Transverse colon (tissue), 4 donors: ENCODE measurements around the gene PCSK6. TPM values are rescaled to one million over a fixed set of nuclear protein-coding genes. Genes with fewer than 3 reads are reported as not detected.

ENCODE experiments used
- DNase-seq: peaks from one replicate; pipeline ENCODE4 v3.0.0-alpha.2; 2019
- H3K27ac ChIP-seq, 4 donors: fragments of 200-600 bp; sonication (generic); 2 replicates each; pipeline ENCODE4 v1.5.1; 2016 to 2018; ENCODE audit warnings: inconsistent platforms in 4 of 4
- H3K27me3 ChIP-seq: fragments of 200-600 bp; sonication (generic); 2 replicates; pipeline ENCODE4 v1.5.1; 2017; ENCODE audit warnings: inconsistent platforms
- H3K36me3 ChIP-seq, 4 donors: fragments of 200-600 bp; sonication (generic); 2 replicates each; pipeline ENCODE4 v1.5.1; 2017 to 2019; ENCODE audit warnings: inconsistent platforms in 4 of 4
- H3K4me1 ChIP-seq, 4 donors: fragments of 200-600 bp; sonication (generic); 2 replicates each; pipeline ENCODE4 v1.5.1; 2017 to 2020; ENCODE audit warnings: inconsistent platforms in 4 of 4
- H3K4me3 ChIP-seq, 4 donors: fragments of 200-600 bp; sonication (generic); 1 replicate in 1 of 4; 2 replicates in 3 of 4; pipeline versions ENCODE4 v1.5.1 to v1.6.1; 2017 to 2019; ENCODE audit warnings: inconsistent platforms in 4 of 4
- H3K9me3 ChIP-seq, 2 donors: fragments of 200-600 bp; sonication (generic); 2 replicates each; pipeline ENCODE4 v1.5.1; 2017 to 2019; ENCODE audit warnings: inconsistent platforms in 2 of 2
- CTCF ChIP-seq, 5 experiments: fragments of 200-600 bp in 3 of 5; fragments of 450-650 bp in 2 of 5; sonication (generic) in 3 of 5; IDR thresholded peaks; 1 replicate in 2 of 5; 2 replicates in 3 of 5; pipeline ENCODE4 v1.5.1; 2016 to 2017; ENCODE audit warnings: antibody characterized with exemption in 5 of 5, inconsistent platforms in 3 of 5, mild to moderate bottlenecking in 2 of 5, moderate library complexity in 1 of 5
- EP300 ChIP-seq: sonication (generic); formaldehyde crosslinking; IDR thresholded peaks from one replicate; pipeline ENCODE4 v1.6.1; 2017; ENCODE audit warnings: antibody characterized with exemption, low read depth
- POLR2A ChIP-seq: fragments of 450-650 bp; IDR thresholded peaks from one replicate; pipeline ENCODE4 v1.6.1; 2016; ENCODE audit warnings: antibody characterized with exemption, mild to moderate bottlenecking, moderate library complexity
- POLR2AphosphoS5 ChIP-seq, 3 donors: sonication (generic); formaldehyde crosslinking; IDR thresholded peaks; one replicate each; pipeline ENCODE4 v1.6.1; 2016; ENCODE audit warnings: antibody characterized with exemption in 3 of 3
- WGBS, 2 donors: methylation state at CpG; one replicate each; pipeline ENCODE4 v1.1.5; 2018; ENCODE audit warnings: low coverage in 1 of 2; 5-methylcytosine and 5-hydroxymethylcytosine counted together
- in situ Hi-C, 4 donors: fragments of 200-750 bp; cut with MboI; loops; one replicate each; pipeline versions ENCODE4 v1.15.0 to v1.15.1; 2017; ENCODE audit warnings: low sequenced_read_pairs in 3 of 4, low pct_ligation_motif_present in 1 of 4, low pct_unique_long_range_greater_than_20kb in 1 of 4
- intact Hi-C: fragments of 100-400 bp; cut with DNase I; formaldehyde crosslinking; loops from one replicate; pipeline ENCODE4 v1.15.1; 2023; ENCODE audit warnings: low total_unique reads
- total RNA-seq, 4 donors: library from RNA; depleted of rRNA; stranded (reverse); fragments of >200 nt; gene quantifications; one replicate each; pipeline ENCODE4 v1.1.0, GENCODE V29; 2016

Gene PCSK6
- total RNA-seq, 4 donors from 2014 or later = 20.3 to 119 (median 49.7) TPM

GRCh38 chr15:101398247-101398646 lies 91.3 kb downstream of the PCSK6 start:
- Histone ChIP-seq H3K4me1 (no peaks in the 10 kb centered on the region), H3K27ac (no peak overlapping the region), H3K9me3 (no peaks in the 10 kb centered on the region), H3K4me3 (no peak overlapping the region), H3K27me3 (no peaks in the 10 kb centered on the region), H3K36me3 (no peaks in the 10 kb centered on the region)
- TF ChIP-seq EP300 (no peak), CTCF (IDR thresholded peaks at IDR 0.05) (no peak), POLR2AphosphoS5 (IDR thresholded peaks at IDR 0.05) (no peak), POLR2A (no peak)
- in situ Hi-C loops = no loop called here
- WGBS, 2 donors = 90% methylated on average over 24 of the region's 24 CpGs; no CpG with 5 or more reads in 1 of the 2 donors
- no peak for DNase-seq
- intact Hi-C loops = no loop called here

- TF ChIP-seq POLR2A = no peak
- TF ChIP-seq POLR2AphosphoS5 (IDR thresholded peaks at IDR 0.05) = no peak
- H3K4me3 ChIP-seq = no peak overlapping the region
- in situ Hi-C loops = no loop called here
- no peaks in the 10 kb centered on the region for H3K4me1 ChIP-seq
- H3K36me3 ChIP-seq = no peaks in the 10 kb centered on the region
- no peak overlapping the region for H3K27ac ChIP-seq
- intact Hi-C loops = no loop called here
- WGBS, 2 donors = 77% methylated on average over 7 of the region's 12 CpGs; no CpG with 5 or more reads in 1 of the 2 donors
- no peak for DNase-seq
- no peaks in the 10 kb centered on the region for H3K27me3 ChIP-seq
- H3K9me3 ChIP-seq = no peaks in the 10 kb centered on the region
Observed at GRCh38 chr15:101397521-101398003, 91.9 kb downstream of the PCSK6 start.

GRCh38 chr15:101396484-101397261 lies 92.8 kb downstream of the PCSK6 start:
- Histone ChIP-seq H3K36me3 (no peaks in the 10 kb centered on the region), H3K4me1 (no peaks in the 10 kb centered on the region), H3K4me3 (no peak overlapping the region), H3K27me3 (no peaks in the 10 kb centered on the region), H3K27ac (no peak overlapping the region), H3K9me3 (no peaks in the 10 kb centered on the region)
- intact Hi-C loops (no loop called here), in situ Hi-C loops (no loop called here)
- TF ChIP-seq POLR2AphosphoS5 (IDR thresholded peaks at IDR 0.05) (no peak), EP300 (no peak), POLR2A (no peak)
- no peak for DNase-seq
- 85 to 90% methylated on average over 15 to 19 of the region's 19 CpGs for WGBS, 2 donors

- Histone ChIP-seq H3K36me3 (no peaks in the 10 kb centered on the region), H3K4me3 (no peak overlapping the region), H3K9me3 (no peaks in the 10 kb centered on the region), H3K27ac (no peak overlapping the region), H3K27me3 (no peaks in the 10 kb centered on the region), H3K4me1 (no peaks in the 10 kb centered on the region)
- TF ChIP-seq EP300 = no peak
- no peak for TF ChIP-seq POLR2AphosphoS5 (IDR thresholded peaks at IDR 0.05)
- TF ChIP-seq POLR2A = no peak
- no peak for TF ChIP-seq CTCF (IDR thresholded peaks at IDR 0.05)
- no peak for DNase-seq
- intact Hi-C loops = no loop called here
- WGBS, 2 donors = 78% methylated on average over 11 of the region's 11 CpGs; no CpG with 5 or more reads in 1 of the 2 donors
- in situ Hi-C loops = no loop called here
Observed at GRCh38 chr15:101394654-101395053, 94.9 kb downstream of the PCSK6 start.

- in situ Hi-C loops = no loop called here
- intact Hi-C loops = no loop called here
- H3K4me3 ChIP-seq = no peak overlapping the region
- H3K27me3 ChIP-seq = no peaks in the 10 kb centered on the region
- no peak overlapping the region for H3K27ac ChIP-seq
- H3K36me3 ChIP-seq = no peaks in the 10 kb centered on the region
- DNase-seq = no peak
- H3K9me3 ChIP-seq = no peaks in the 10 kb centered on the region
- WGBS, 2 donors = 60 to 81% methylated on average over 1 to 12 of the region's 12 CpGs
- TF ChIP-seq EP300 = no peak
- TF ChIP-seq POLR2AphosphoS5 (IDR thresholded peaks at IDR 0.05) = no peak
- no peak for TF ChIP-seq CTCF (IDR thresholded peaks at IDR 0.05)
- no peak for TF ChIP-seq POLR2A
- H3K4me1 ChIP-seq = no peaks in the 10 kb centered on the region
Observed at GRCh38 chr15:101394056-101394630, 95.4 kb downstream of the PCSK6 start.
